GM23338 (cell line): ENCODE data around the gene TMEM207. TPM values are rescaled to one million over a fixed set of nuclear protein-coding genes. Genes with fewer than 3 reads are reported as not detected.
A peak's percentile ranks its signal among the peaks of the same experiment; 100 is the strongest.

Source experiments
- ATAC-seq: fragments of 200-7000 bp; cut with Tn5 transposase; 3 replicates; pipeline ENCODE4 v1.9.1; 2020
- DNase-seq: peaks from one replicate; pipeline ENCODE4 v3.0.0-alpha.2; 2015; ENCODE audit warnings: low spot score
- H2AFZ ChIP-seq: fragments of 200-600 bp; sonication (generic); 2 replicates; pipeline ENCODE4 v1.8.0; 2016; ENCODE audit warnings: antibody characterized with exemption, mild to moderate bottlenecking, moderate library complexity
- H3F3A ChIP-seq: fragments of 200-600 bp; sonication (generic); replicated peaks from 2 replicates; pipeline ENCODE4 v1.8.0; 2017; ENCODE audit warnings: antibody characterized with exemption, mixed run types, low read depth
- H3K27ac ChIP-seq: fragments of 200-600 bp; sonication (generic); 2 replicates; pipeline ENCODE4 v1.6.1; 2016; ENCODE audit warnings: low read depth
- H3K27me3 ChIP-seq: fragments of 200-600 bp; sonication (generic); 2 replicates; pipeline ENCODE4 v1.8.0; 2016; ENCODE audit warnings: mild to moderate bottlenecking, mixed run types, moderate library complexity; ENCODE audit not compliant: insufficient read depth
- H3K36me3 ChIP-seq: fragments of 200-600 bp; sonication (generic); 2 replicates; pipeline ENCODE4 v1.8.0; 2016; ENCODE audit warnings: mild to moderate bottlenecking; ENCODE audit not compliant: insufficient read depth
- H3K4me1 ChIP-seq: fragments of 200-600 bp; sonication (generic); 2 replicates; pipeline ENCODE4 v1.8.0; 2016; ENCODE audit warnings: mild to moderate bottlenecking, moderate library complexity; ENCODE audit not compliant: insufficient read depth
- H3K4me2 ChIP-seq: fragments of 200-600 bp; sonication (generic); 2 replicates; pipeline ENCODE4 v1.7.1; 2017; ENCODE audit warnings: mixed run types
- H3K4me3 ChIP-seq: fragments of 200-600 bp; sonication (generic); 2 replicates; pipeline ENCODE4 v1.6.1; 2016; ENCODE audit warnings: mixed run types
- H3K79me2 ChIP-seq: fragments of 200-600 bp; sonication (generic); replicated peaks from 2 replicates; pipeline ENCODE4 v1.8.0; 2017; ENCODE audit warnings: mild to moderate bottlenecking; ENCODE audit not compliant: insufficient read depth
- H3K9me2 ChIP-seq: fragments of 200-600 bp; sonication (generic); 2 replicates; pipeline ENCODE4 v1.8.0; 2017; ENCODE audit not compliant: insufficient read depth
- H4K20me1 ChIP-seq: fragments of 200-600 bp; sonication (generic); replicated peaks from 2 replicates; pipeline ENCODE4 v1.8.0; 2017; ENCODE audit warnings: mild to moderate bottlenecking; ENCODE audit not compliant: insufficient read depth
- H3K27ac Mint-ChIP-seq: 2 replicates; pipeline ENCODE4 v1.8.0; 2020; ENCODE audit warnings: inconsistent platforms, mild to moderate bottlenecking, moderate library complexity, mixed read lengths
- H3K27me3 Mint-ChIP-seq: 3 replicates; pipeline ENCODE4 v1.8.0; 2022; ENCODE audit warnings: low read depth, mild to moderate bottlenecking, moderate library complexity, mixed read lengths, inconsistent platforms; ENCODE audit not compliant: insufficient read depth, poor library complexity
- H3K36me3 Mint-ChIP-seq: 3 replicates; pipeline ENCODE4 v1.8.0; 2021; ENCODE audit warnings: low read depth, mild to moderate bottlenecking, inconsistent platforms, moderate library complexity, mixed read lengths
- H3K4me1 Mint-ChIP-seq: 3 replicates; pipeline ENCODE4 v1.8.0; 2020; ENCODE audit warnings: mild to moderate bottlenecking, inconsistent platforms, mixed read lengths
- H3K4me3 Mint-ChIP-seq: 3 replicates; pipeline ENCODE4 v1.8.0; 2021; ENCODE audit warnings: moderate library complexity, mild to moderate bottlenecking, inconsistent platforms, mixed read lengths
- H3K9me3 Mint-ChIP-seq: 3 replicates; pipeline ENCODE4 v1.8.0; 2020; ENCODE audit warnings: moderate library complexity, mild to moderate bottlenecking, inconsistent platforms, mixed read lengths
- CREB1 ChIP-seq: fragments of 250-450 bp; sonication (Bioruptor Pico); IDR thresholded peaks from 2 replicates; pipeline ENCODE4 v1.5.0; 2020; ENCODE audit warnings: low read depth, mild to moderate bottlenecking, moderate library complexity
- CTCF ChIP-seq, 2 experiments: fragments of 200-600 bp in 1 of 2; sonication (generic) in 1 of 2; conservative IDR thresholded peaks; 2 replicates each; pipeline versions ENCODE4 v1.5.1 to v1.6.1; 2016 to 2017; ENCODE audit warnings: antibody characterized with exemption in 2 of 2, low read depth in 2 of 2, mild to moderate bottlenecking in 2 of 2, moderate library complexity in 1 of 2
- EZH2 ChIP-seq: fragments of 200-600 bp; sonication (generic); IDR thresholded peaks from one replicate; pipeline ENCODE4 v1.8.0; 2017; ENCODE audit warnings: antibody characterized with exemption, mild to moderate bottlenecking, low read depth; ENCODE audit not compliant: unreplicated experiment
- JUNB ChIP-seq: IDR thresholded peaks from one replicate; pipeline ENCODE4 v1.6.1; 2016; ENCODE audit warnings: antibody characterized with exemption; ENCODE audit not compliant: unreplicated experiment
- POLR2AphosphoS5 ChIP-seq: IDR thresholded peaks from 2 replicates; pipeline ENCODE4 v1.6.1; 2016; ENCODE audit warnings: antibody characterized with exemption, low read depth
- STAT1 ChIP-seq: IDR thresholded peaks from one replicate; pipeline ENCODE4 v1.6.1; 2016; ENCODE audit warnings: antibody characterized with exemption; ENCODE audit not compliant: unreplicated experiment
- ZNF114 ChIP-seq: fragments of 250-450 bp; sonication (Bioruptor Pico); IDR thresholded peaks from 2 replicates; pipeline ENCODE4 v1.5.0; 2020; ENCODE audit warnings: mild to moderate bottlenecking, moderate library complexity
- ZNF331 ChIP-seq: fragments of 250-450 bp; sonication (Bioruptor Pico); IDR thresholded peaks from 2 replicates; pipeline ENCODE4 v1.5.0; 2020; ENCODE audit warnings: low read depth, mild to moderate bottlenecking, moderate library complexity
- ZNF462 ChIP-seq: fragments of 250-450 bp; sonication (Bioruptor Pico); IDR thresholded peaks from 2 replicates; pipeline ENCODE4 v1.5.0; 2020; ENCODE audit warnings: mild to moderate bottlenecking, moderate library complexity
- polyA plus RNA-seq: library from polyadenylated mRNA; unstranded; fragments of >200 nt; fragmentation: Nextera tagmentation; extraction: Ambion mirVana; gene quantifications from 2 replicates; pipeline ENCODE4 v1.2.1, GENCODE V29; 2016
- total RNA-seq: library from RNA; depleted of rRNA; stranded (reverse); fragments of >200 nt; shearing (Covaris generic); gene quantifications from 2 replicates; pipeline ENCODE4 v1.2.3, GENCODE V29; 2014
- TF ChIP-seq, protein P1 (sequence below): IDR thresholded peaks from 2 replicates; pipeline ENCODE4 v1.6.1; 2016; ENCODE audit warnings: antibody characterized with exemption

Gene TMEM207
- total and polyA plus RNA-seq, 2 experiments from 2014 or later, result not detected

GRCh38 chr3:190388703-190389102 is 61.0 kb downstream of the TMEM207 start (continued):
- TF ChIP-seq STAT1, result no peak

GRCh38 chr3:190387578-190388213 is 62.0 kb downstream of the TMEM207 start, which contains the start of gene CLDN16:
Gene CLDN16 (plus strand): TSS chr3:190388163. CDS start chr3:190388330, 167 bp downstream.
- Histone ChIP-seq H3K9me2 (no peaks in the 10 kb centered on the region), H3K4me3 (no peak within 1 kb of the TSS), H3K27me3 (no peaks in the 10 kb centered on the region), H3K4me1 (no peaks in the 10 kb centered on the region), H3K36me3 (no peaks in the 10 kb centered on the region), H4K20me1 (no peaks in the 10 kb centered on the region), H3K27ac (no peak within 1 kb of the TSS), H2AFZ (no peak within 1 kb of the TSS), H3K79me2 (no peaks in the 10 kb centered on the region), H3F3A (no peaks in the 10 kb centered on the region), H3K4me2 (no peak within 1 kb of the TSS)
- Mint-ChIP-seq H3K27ac (no peak within 1 kb of the TSS), H3K27me3 (no peaks in the 10 kb centered on the region), H3K36me3 (no peaks in the 10 kb centered on the region), H3K9me3 (no peaks in the 10 kb centered on the region), H3K4me3 (no peak within 1 kb of the TSS), H3K4me1 (no peaks in the 10 kb centered on the region; the same call in 2 of the 3 replicates)
- no peak for TF ChIP-seq CTCF (conservative IDR thresholded peaks at IDR 0.05; ENCODE audit: low read depth in 2 of 2)
- no peak for TF ChIP-seq CREB1
- no peak for TF ChIP-seq JUNB
- TF ChIP-seq ZNF114, result no peak
- TF ChIP-seq, protein P1, sequence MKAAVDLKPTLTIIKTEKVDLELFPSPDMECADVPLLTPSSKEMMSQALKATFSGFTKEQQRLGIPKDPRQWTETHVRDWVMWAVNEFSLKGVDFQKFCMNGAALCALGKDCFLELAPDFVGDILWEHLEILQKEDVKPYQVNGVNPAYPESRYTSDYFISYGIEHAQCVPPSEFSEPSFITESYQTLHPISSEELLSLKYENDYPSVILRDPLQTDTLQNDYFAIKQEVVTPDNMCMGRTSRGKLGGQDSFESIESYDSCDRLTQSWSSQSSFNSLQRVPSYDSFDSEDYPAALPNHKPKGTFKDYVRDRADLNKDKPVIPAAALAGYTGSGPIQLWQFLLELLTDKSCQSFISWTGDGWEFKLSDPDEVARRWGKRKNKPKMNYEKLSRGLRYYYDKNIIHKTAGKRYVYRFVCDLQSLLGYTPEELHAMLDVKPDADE, result no peak
- TF ChIP-seq ZNF331 (CRISPR knock-in tag), result no peak
- TF ChIP-seq POLR2AphosphoS5, result no peak
- TF ChIP-seq EZH2, result no peak
- no peak for TF ChIP-seq ZNF462 (CRISPR knock-in tag)
- ATAC-seq, result peak; percentile 24; the same call in 2 of the 3 replicates
- DNase-seq, result peak; percentile 22
